ENCODE results near the gene CEP85. TPM values are rescaled to one million over a fixed set of nuclear protein-coding genes. Genes with fewer than 3 reads are reported as not detected.

CEP85 gene
- total RNA-seq, 2 experiments from 2014 or later, result 32.8 to 33.7 TPM

DNA sequence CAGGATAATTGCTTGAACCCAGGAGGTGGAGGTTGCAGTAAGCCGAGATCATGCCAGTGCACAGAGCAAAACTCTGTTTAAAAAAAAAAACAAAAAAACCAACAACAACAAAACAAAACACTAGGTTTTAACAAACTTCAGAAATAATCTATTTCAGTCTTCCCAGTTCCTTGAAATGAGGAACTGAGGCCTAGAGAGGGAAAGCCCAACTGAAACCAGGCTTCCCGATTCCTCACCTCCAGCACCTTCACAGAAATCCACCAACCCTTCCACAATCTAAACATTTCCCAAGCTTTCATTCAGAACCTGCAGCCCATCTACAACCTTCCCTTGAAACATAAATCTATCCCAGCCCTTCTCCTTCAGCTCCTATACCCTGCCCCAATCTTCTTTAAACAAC is 83.1 kb downstream of the CEP85 start:
- H3K4me1 Mint-ChIP-seq (ENCODE audit: low read depth), result peaks cover 56% of the 10 kb centered on the region
- TF ChIP-seq, protein P1, sequence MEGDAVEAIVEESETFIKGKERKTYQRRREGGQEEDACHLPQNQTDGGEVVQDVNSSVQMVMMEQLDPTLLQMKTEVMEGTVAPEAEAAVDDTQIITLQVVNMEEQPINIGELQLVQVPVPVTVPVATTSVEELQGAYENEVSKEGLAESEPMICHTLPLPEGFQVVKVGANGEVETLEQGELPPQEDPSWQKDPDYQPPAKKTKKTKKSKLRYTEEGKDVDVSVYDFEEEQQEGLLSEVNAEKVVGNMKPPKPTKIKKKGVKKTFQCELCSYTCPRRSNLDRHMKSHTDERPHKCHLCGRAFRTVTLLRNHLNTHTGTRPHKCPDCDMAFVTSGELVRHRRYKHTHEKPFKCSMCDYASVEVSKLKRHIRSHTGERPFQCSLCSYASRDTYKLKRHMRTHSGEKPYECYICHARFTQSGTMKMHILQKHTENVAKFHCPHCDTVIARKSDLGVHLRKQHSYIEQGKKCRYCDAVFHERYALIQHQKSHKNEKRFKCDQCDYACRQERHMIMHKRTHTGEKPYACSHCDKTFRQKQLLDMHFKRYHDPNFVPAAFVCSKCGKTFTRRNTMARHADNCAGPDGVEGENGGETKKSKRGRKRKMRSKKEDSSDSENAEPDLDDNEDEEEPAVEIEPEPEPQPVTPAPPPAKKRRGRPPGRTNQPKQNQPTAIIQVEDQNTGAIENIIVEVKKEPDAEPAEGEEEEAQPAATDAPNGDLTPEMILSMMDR (IDR thresholded peaks at IDR 0.05), result no peak
- no peaks in the 10 kb centered on the region for H3K27me3 Mint-ChIP-seq
- ChIA-PET CTCF (interaction anchor here (1.5 to 15.0 kb wide), 5 partner anchors 9 to 82 kb away, joined by 5 to 282 read pairs (median 45); partner anchors contain the start of genes CEP85, SH3BGRL3 and UBXN11), POLR2A (interaction anchor here (1.5 to 11.3 kb wide), 3 partner anchors 10 to 34 kb away, joined by 4 to 284 read pairs (median 52); partner anchors contain the start of genes SH3BGRL3 and UBXN11)
- DNase-seq (no peak), ATAC-seq (no peak)
- peak overlapping the region; percentile 93 for H3K4me3 Mint-ChIP-seq
- no peaks in the 10 kb centered on the region for H3K9me3 Mint-ChIP-seq
- H3K36me3 Mint-ChIP-seq (ENCODE audit: low read depth), result peaks cover 31% of the 10 kb centered on the region
- intact Hi-C loops (cut with micrococcal nuclease), result loop anchor here (5.0 kb wide), 1 partner anchor 55 kb away; the partner anchor contains the start of gene ZNF683
- H3K27ac Mint-ChIP-seq, result peak overlapping the region; percentile 89

DNA sequence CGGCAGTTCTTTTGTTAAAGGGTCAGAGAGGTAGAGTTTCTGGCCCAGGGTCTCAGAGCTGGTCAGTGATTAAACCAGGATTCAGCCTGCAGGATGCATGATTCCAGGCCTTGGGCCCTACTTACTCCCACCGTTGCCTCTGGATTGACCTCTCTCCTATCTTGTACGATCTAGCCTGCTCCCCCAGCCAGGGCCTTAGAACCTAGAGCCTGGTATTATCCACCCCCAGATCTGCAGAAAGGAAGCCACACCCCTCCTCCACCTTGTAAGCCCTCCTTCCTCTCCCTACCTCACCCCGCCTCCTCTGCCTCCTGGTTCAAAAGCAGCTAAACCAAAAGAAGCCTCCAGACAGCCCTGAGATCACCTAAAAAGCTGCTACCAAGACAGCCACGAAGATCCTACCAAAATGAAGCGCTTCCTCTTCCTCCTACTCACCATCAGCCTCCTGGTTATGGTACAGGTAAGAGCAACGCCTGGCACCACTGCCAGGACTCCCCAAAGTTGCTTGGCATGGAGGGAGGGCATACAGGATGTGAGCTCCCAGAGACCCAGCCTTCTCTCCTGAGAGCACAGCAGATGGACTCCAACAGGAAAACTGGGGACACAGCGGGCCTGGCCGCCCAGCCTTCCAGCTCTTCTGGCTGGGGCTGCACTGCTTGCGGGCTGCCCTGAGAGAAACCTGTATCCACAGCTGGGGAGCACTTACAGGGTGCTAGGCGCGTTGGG is 83.8 kb downstream of the CEP85 start, which contains the start of gene CD52:
Gene CD52 (plus strand): TSS at position 347 of the 726 bp plus-strand sequence. CDS start 60 bp downstream, at position 407.
- Mint-ChIP-seq H3K9me3 (no peaks in the 10 kb centered on the region), H3K4me1 (ENCODE audit: low read depth) (peaks cover 62% of the 10 kb centered on the region), H3K4me3 (peak within 1 kb of the TSS; percentile 93), H3K36me3 (ENCODE audit: low read depth) (peaks cover 38% of the 10 kb centered on the region), H3K27ac (peak within 1 kb of the TSS; percentile 89), H3K27me3 (no peaks in the 10 kb centered on the region)
- TF ChIP-seq, protein P1 (IDR thresholded peaks at IDR 0.05), result no peak
- peak; percentile 79 for ATAC-seq
- ChIA-PET POLR2A (interaction anchor here (1.2 to 11.3 kb wide), 5 partner anchors 11 to 163 kb away, joined by 4 to 284 read pairs (median 4); partner anchors contain the start of genes SH3BGRL3 and UBXN11), CTCF (interaction anchor here (0.8 to 15.0 kb wide), 11 partner anchors 10 to 148 kb away, joined by 3 to 282 read pairs (median 8); partner anchors contain the start of genes CEP85, SH3BGRL3, UBXN11 and ZNF593)
- intact Hi-C loops (cut with micrococcal nuclease), result loop anchor here (5.0 kb wide), 1 partner anchor 55 kb away; the partner anchor contains the start of gene ZNF683
- peak; percentile 91 for DNase-seq

DNA sequence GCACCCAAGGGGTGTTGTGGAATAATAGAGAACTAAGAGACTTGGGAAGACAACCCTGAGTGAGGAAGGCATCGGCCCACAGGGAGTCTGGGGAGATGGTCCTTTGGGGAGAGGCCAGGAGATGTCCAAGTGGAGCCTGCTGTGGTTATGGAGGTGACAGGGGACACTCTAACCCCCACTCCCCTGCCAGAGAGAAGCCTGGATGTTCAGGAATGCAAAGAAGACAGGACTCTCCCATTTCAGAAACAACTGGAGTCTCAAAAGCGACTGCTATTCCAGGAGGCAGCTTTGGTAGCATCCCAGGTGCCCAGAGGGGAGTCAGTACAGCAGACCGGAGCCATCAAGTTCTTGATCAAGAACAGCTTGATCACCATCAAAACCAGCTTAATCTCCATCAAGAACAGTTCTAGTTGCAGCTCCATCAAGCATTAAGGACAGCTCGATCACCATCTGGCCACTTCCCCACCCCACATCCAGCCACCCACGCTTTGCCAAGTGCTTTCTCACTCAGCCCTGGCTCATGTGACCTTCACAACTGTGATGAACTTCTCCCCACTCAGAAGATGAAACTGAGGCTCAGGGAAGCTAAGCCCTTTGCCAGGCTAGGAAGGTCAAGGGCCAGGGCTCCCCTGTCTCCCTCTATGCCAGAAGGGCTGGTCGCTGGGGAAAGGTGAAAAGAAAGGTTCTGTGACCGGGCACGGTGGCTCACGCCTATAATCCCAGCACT is 84.5 kb downstream of the CEP85 start:
- H3K4me3 Mint-ChIP-seq, result peak overlapping the region; percentile 93
- peak overlapping the region; percentile 89 for H3K27ac Mint-ChIP-seq
- ATAC-seq (peak; percentile 25), DNase-seq (peak; percentile 84)
- POLR2A ChIA-PET, result interaction anchor here (1.2 to 11.3 kb wide), 5 partner anchors 12 to 164 kb away, joined by 4 to 284 read pairs (median 4); partner anchors contain the start of genes SH3BGRL3 and UBXN11
- TF ChIP-seq, protein P1 (IDR thresholded peaks at IDR 0.05), result no peak
- H3K4me1 Mint-ChIP-seq (ENCODE audit: low read depth), result peaks cover 68% of the 10 kb centered on the region
- peaks cover 45% of the 10 kb centered on the region for H3K36me3 Mint-ChIP-seq (ENCODE audit: low read depth)
- no peaks in the 10 kb centered on the region for H3K9me3 Mint-ChIP-seq
- H3K27me3 Mint-ChIP-seq, result no peaks in the 10 kb centered on the region
- intact Hi-C loops (cut with micrococcal nuclease), result loop anchor here (5.0 kb wide), 1 partner anchor 54 kb away; the partner anchor contains the start of gene ZNF683
- CTCF ChIA-PET, result interaction anchor here (0.8 to 15.0 kb wide), 12 partner anchors 11 to 148 kb away, joined by 3 to 282 read pairs (median 6); partner anchors contain the start of genes CEP85, SH3BGRL3, UBXN11 and ZNF593

DNA sequence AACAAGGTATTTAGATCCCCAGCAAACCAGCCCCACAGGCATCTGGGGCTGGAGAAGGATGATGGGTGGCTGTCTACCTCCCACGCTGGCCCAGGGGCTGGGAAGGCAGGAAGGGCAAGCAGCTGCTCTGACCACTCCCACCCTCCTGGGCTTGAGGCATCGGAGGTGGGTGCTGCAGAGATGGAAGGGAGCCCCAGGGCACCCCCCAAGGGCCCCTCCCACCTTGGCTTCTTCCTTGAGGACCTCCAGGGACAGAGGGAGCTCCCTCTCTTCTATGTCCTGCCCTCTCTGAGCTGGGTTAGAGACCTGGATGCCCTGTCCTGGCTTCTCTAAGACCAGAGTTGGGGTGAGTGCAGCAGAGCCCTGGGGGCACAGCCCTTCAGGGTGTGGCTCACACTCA is 86.9 kb downstream of the CEP85 start:
- intact Hi-C loops (cut with micrococcal nuclease), result loop anchor here (2.0 kb wide), 2 partner anchors 32 to 44 kb away; no protein-coding TSS in a partner anchor
- H3K27ac Mint-ChIP-seq, result peak overlapping the region; percentile 94
- CTCF ChIA-PET, result interaction anchor here (0.6 to 15.0 kb wide), 26 partner anchors 9 to 176 kb away, joined by 3 to 282 read pairs (median 6); partner anchors contain the start of genes CEP85, LIN28A, SH3BGRL3 and UBXN11

More for the DNA sequence above, 86.9 kb downstream of the CEP85 start:
- ATAC-seq (no peak), DNase-seq (peak; percentile 10)
- POLR2A ChIA-PET, result interaction anchor here (0.9 to 11.3 kb wide), 6 partner anchors 11 to 112 kb away, joined by 3 to 284 read pairs (median 4); partner anchors contain the start of genes SH3BGRL3 and UBXN11
- no peaks in the 10 kb centered on the region for H3K9me3 Mint-ChIP-seq
- H3K36me3 Mint-ChIP-seq (ENCODE audit: low read depth), result peaks cover 48% of the 10 kb centered on the region
- H3K27me3 Mint-ChIP-seq, result no peaks in the 10 kb centered on the region
- TF ChIP-seq, protein P1 (IDR thresholded peaks at IDR 0.05), result no peak
- H3K4me3 Mint-ChIP-seq, result peak overlapping the region; percentile 93
- H3K4me1 Mint-ChIP-seq (ENCODE audit: low read depth), result peaks cover 54% of the 10 kb centered on the region

Data from activated CD8-positive, alpha-beta T cell treated with anti-CD3 and anti-CD28 coated beads for 36 hours (primary cell).